ENCODE measurements around the gene VIPAS39. TPM values are rescaled to one million over a fixed set of nuclear protein-coding genes. Genes with fewer than 3 reads are reported as not detected.

VIPAS39 gene
- polyA plus RNA-seq, 1 donor (not counting 4 experiments of a cell fraction or from before 2014, with no cell fraction given) = 24.5 TPM

DNA sequence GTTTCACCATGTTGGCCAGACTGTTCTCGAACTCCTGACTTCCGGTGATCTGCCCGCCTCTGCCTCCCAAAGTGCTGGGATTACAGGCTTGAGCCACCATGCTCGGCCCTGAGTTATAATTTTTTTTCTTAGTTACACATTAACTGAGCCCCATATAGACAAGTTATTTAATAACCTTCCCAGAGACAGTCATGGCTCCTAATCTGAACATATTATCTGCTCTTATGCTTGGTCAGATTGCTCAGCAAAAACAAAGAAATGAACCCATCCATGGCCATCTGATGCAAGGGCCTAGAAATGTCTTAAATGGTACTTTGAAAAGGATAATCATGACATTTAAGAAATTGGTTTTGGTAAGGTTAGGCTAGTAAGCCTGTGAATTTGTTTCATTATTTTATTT is 67.2 kb downstream of the VIPAS39 start:
- Histone ChIP-seq H3K27ac (ENCODE audit: control insufficient read depth, insufficient read depth, low read length) (no peak overlapping the region), H4K20me1 (ENCODE audit: control insufficient read depth, extremely low read depth, insufficient read depth, low read length) (no peaks in the 10 kb centered on the region), H3K36me3 (ENCODE audit: control insufficient read depth in 2 of 2, extremely low read depth in 1 of 2, insufficient read depth in 2 of 2, low read length in 2 of 2) (no peaks in the 10 kb centered on the region), H2AFZ (ENCODE audit: control insufficient read depth, low read length) (no peak overlapping the region), H3K4me2 (ENCODE audit: control insufficient read depth, extremely low read depth, insufficient read depth, low read depth, low read length) (no peak overlapping the region), H3K79me2 (ENCODE audit: control insufficient read depth, insufficient read depth, low read length) (no peaks in the 10 kb centered on the region), H3K4me3 (ENCODE audit: control insufficient read depth in 2 of 3, extremely low read depth in 1 of 3, insufficient read depth in 2 of 3, low read depth in 1 of 3, low read length in 3 of 3) (no peak overlapping the region), H3K9me1 (ENCODE audit: control insufficient read depth, extremely low read depth, insufficient read depth, low read length) (no peaks in the 10 kb centered on the region), H3K27me3 (ENCODE audit: control insufficient read depth, extremely low read depth, insufficient read depth, low read length) (no peaks in the 10 kb centered on the region), H3K4me1 (ENCODE audit: control insufficient read depth, extremely low read depth, insufficient read depth, low read length) (no peaks in the 10 kb centered on the region), H3K9me3 (ENCODE audit: control insufficient read depth, low read depth, low read length) (no peaks in the 10 kb centered on the region), H3K9ac (ENCODE audit: control insufficient read depth, extremely low read depth, insufficient read depth, low read length) (no peak overlapping the region)
- no peak for DNase-seq (ENCODE audit: low read depth, low spot score)
- no peak for FAIRE-seq
- TF ChIP-seq, protein P1, sequence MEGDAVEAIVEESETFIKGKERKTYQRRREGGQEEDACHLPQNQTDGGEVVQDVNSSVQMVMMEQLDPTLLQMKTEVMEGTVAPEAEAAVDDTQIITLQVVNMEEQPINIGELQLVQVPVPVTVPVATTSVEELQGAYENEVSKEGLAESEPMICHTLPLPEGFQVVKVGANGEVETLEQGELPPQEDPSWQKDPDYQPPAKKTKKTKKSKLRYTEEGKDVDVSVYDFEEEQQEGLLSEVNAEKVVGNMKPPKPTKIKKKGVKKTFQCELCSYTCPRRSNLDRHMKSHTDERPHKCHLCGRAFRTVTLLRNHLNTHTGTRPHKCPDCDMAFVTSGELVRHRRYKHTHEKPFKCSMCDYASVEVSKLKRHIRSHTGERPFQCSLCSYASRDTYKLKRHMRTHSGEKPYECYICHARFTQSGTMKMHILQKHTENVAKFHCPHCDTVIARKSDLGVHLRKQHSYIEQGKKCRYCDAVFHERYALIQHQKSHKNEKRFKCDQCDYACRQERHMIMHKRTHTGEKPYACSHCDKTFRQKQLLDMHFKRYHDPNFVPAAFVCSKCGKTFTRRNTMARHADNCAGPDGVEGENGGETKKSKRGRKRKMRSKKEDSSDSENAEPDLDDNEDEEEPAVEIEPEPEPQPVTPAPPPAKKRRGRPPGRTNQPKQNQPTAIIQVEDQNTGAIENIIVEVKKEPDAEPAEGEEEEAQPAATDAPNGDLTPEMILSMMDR (optimal IDR thresholded peaks at IDR 0.05 in 1 of 3, IDR thresholded peaks at IDR 0.05 in 1 of 3, conservative IDR thresholded peaks at IDR 0.05 in 1 of 3; ENCODE audit: extremely low read depth in 1 of 3, insufficient read depth in 2 of 3, low read length in 3 of 3) = no peak
- TF ChIP-seq EZH2 (IDR thresholded peaks at IDR 0.05; ENCODE audit: low read length) = no peak
- dilution Hi-C loops (cut with MboI; ENCODE audit: extremely low pct_ligation_motif_present, low sequenced_read_pairs) = no loop called here

DNA sequence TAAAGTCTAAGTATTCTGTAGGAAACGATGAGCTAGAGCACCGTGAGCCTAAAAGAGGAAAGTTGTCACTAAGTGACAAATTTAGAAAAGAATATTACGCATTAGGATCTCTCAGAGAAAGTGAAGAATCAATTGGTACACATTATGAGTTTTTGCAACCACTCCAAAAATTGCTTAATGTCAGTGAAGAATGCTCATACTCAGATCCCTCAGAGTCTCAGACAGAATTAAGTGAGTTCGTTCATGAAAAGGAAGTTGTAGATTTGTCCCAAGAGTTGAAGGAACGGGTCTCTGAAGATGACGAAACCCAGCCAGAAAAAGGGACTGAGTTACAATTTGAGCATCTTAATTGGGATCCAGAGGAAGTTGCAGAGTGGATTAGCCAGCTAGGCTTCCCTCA is 78.7 kb downstream of the VIPAS39 start:
- H3K9me1 ChIP-seq (ENCODE audit: control insufficient read depth, extremely low read depth, insufficient read depth, low read length) = no peaks in the 10 kb centered on the region
- peaks cover 15% of the 10 kb centered on the region for H3K79me2 ChIP-seq (ENCODE audit: control insufficient read depth, insufficient read depth, low read length)
- H3K27ac ChIP-seq (ENCODE audit: control insufficient read depth, insufficient read depth, low read length) = no peak overlapping the region
- H3K9ac ChIP-seq (ENCODE audit: control insufficient read depth, extremely low read depth, insufficient read depth, low read length) = no peak overlapping the region
- TF ChIP-seq, protein P1 (optimal IDR thresholded peaks at IDR 0.05 in 1 of 3, IDR thresholded peaks at IDR 0.05 in 1 of 3, conservative IDR thresholded peaks at IDR 0.05 in 1 of 3; ENCODE audit: extremely low read depth in 1 of 3, insufficient read depth in 2 of 3, low read length in 3 of 3) = no peak
- TF ChIP-seq EZH2 (IDR thresholded peaks at IDR 0.05; ENCODE audit: low read length) = no peak
- dilution Hi-C loops (cut with MboI; ENCODE audit: extremely low pct_ligation_motif_present, low sequenced_read_pairs) = no loop called here
- peaks cover 11% of the 10 kb centered on the region for H3K4me1 ChIP-seq (ENCODE audit: control insufficient read depth, extremely low read depth, insufficient read depth, low read length)
- FAIRE-seq (no peak), DNase-seq (ENCODE audit: low read depth, low spot score) (no peak)
- no peaks in the 10 kb centered on the region for H3K27me3 ChIP-seq (ENCODE audit: control insufficient read depth, extremely low read depth, insufficient read depth, low read length)
- H2AFZ ChIP-seq (ENCODE audit: control insufficient read depth, low read length) = no peak overlapping the region
- no peaks in the 10 kb centered on the region for H3K9me3 ChIP-seq (ENCODE audit: control insufficient read depth, low read depth, low read length)
- H4K20me1 ChIP-seq (ENCODE audit: control insufficient read depth, extremely low read depth, insufficient read depth, low read length) = no peaks in the 10 kb centered on the region
- H3K4me3 ChIP-seq (ENCODE audit: control insufficient read depth in 2 of 3, extremely low read depth in 1 of 3, insufficient read depth in 2 of 3, low read depth in 1 of 3, low read length in 3 of 3) = no peak overlapping the region
- H3K36me3 ChIP-seq (ENCODE audit: control insufficient read depth in 2 of 2, extremely low read depth in 1 of 2, insufficient read depth in 2 of 2, low read length in 2 of 2) = no peaks in the 10 kb centered on the region
- H3K4me2 ChIP-seq (ENCODE audit: control insufficient read depth, extremely low read depth, insufficient read depth, low read depth, low read length) = no peak overlapping the region

Data from keratinocyte (primary cell).